Parathyroid adenoma (tissue), 2 donors: ENCODE results near the gene LHFPL6.

Experiments used
- H2AFZ ChIP-seq: fragments of 300-600 bp; sonication (generic); one replicate; pipeline ENCODE4 v1.7.0; 2017; ENCODE audit warnings: antibody characterized with exemption, mild to moderate bottlenecking
- H3K27ac ChIP-seq: fragments of 300-600 bp; sonication (generic); one replicate; pipeline ENCODE4 v1.7.0; 2017
- H3K27me3 ChIP-seq: fragments of 300-600 bp; sonication (generic); one replicate; pipeline ENCODE4 v1.7.0; 2017; ENCODE audit warnings: low read length; ENCODE audit not compliant: control insufficient read depth, insufficient read depth
- H3K36me3 ChIP-seq: fragments of 300-600 bp; sonication (generic); one replicate; pipeline ENCODE4 v1.7.0; 2017; ENCODE audit warnings: low read length; ENCODE audit not compliant: control insufficient read depth, insufficient read depth
- H3K4me1 ChIP-seq: fragments of 300-600 bp; sonication (generic); one replicate; pipeline ENCODE4 v1.7.0; 2017; ENCODE audit warnings: control low read depth
- H3K4me2 ChIP-seq: fragments of 300-600 bp; sonication (generic); one replicate; pipeline ENCODE4 v1.7.0; 2017; ENCODE audit warnings: low read length
- H3K4me3 ChIP-seq: fragments of 300-600 bp; sonication (generic); one replicate; pipeline ENCODE4 v1.7.0; 2017; ENCODE audit warnings: low read depth, low read length
- H3K79me2 ChIP-seq: fragments of 300-600 bp; sonication (generic); one replicate; pipeline ENCODE4 v1.7.0; 2017; ENCODE audit warnings: control low read depth
- H3K9ac ChIP-seq: fragments of 300-600 bp; sonication (generic); one replicate; pipeline ENCODE4 v1.7.0; 2017; ENCODE audit warnings: mild to moderate bottlenecking
- H3K9me3 ChIP-seq: fragments of 300-600 bp; sonication (generic); one replicate; pipeline ENCODE4 v1.7.0; 2017; ENCODE audit warnings: low read length; ENCODE audit not compliant: control insufficient read depth
- CTCF ChIP-seq: fragments of 300-600 bp; sonication (generic); IDR thresholded peaks from one replicate; pipeline ENCODE4 v1.7.0; 2017; ENCODE audit warnings: antibody characterized with exemption, mild to moderate bottlenecking
- donor health status: primary hyperparathyroidism.

Gene LHFPL6

GRCh38 chr13:39376076-39376475, 226.9 kb downstream of the LHFPL6 start:
- H3K27ac ChIP-seq: no peak overlapping the region

GRCh38 chr13:39375601-39376000, 227.4 kb downstream of the LHFPL6 start:
- Histone ChIP-seq H3K79me2 (no peaks in the 10 kb centered on the region), H3K27ac (no peak overlapping the region), H3K36me3 (no peaks in the 10 kb centered on the region), H3K9ac (no peak overlapping the region), H2AFZ (no peak overlapping the region), H3K4me1 (peaks cover 3% of the 10 kb centered on the region), H3K4me2 (no peak overlapping the region), H3K4me3 (no peak overlapping the region), H3K9me3 (no peaks in the 10 kb centered on the region), H3K27me3 (no peaks in the 10 kb centered on the region)
- TF ChIP-seq CTCF: no peak

More at GRCh38 chr13:39376076-39376475, 226.9 kb downstream of the LHFPL6 start:
- Histone ChIP-seq H3K36me3 (no peaks in the 10 kb centered on the region), H3K79me2 (no peaks in the 10 kb centered on the region), H3K4me1 (peaks cover 3% of the 10 kb centered on the region), H3K27me3 (no peaks in the 10 kb centered on the region), H3K4me3 (no peak overlapping the region), H3K4me2 (no peak overlapping the region), H3K9me3 (no peaks in the 10 kb centered on the region), H3K9ac (no peak overlapping the region), H2AFZ (no peak overlapping the region)
- no peak for TF ChIP-seq CTCF

- TF ChIP-seq CTCF: no peak
- no peaks in the 10 kb centered on the region for H3K79me2 ChIP-seq
Measured at GRCh38 chr13:39374741-39375189, 228.2 kb downstream of the LHFPL6 start.

GRCh38 chr13:39373145-39373544, 229.8 kb downstream of the LHFPL6 start:
- no peak overlapping the region for H3K4me2 ChIP-seq
- no peaks in the 10 kb centered on the region for H3K79me2 ChIP-seq
- no peaks in the 10 kb centered on the region for H3K9me3 ChIP-seq
- no peak overlapping the region for H3K4me3 ChIP-seq
- H2AFZ ChIP-seq: no peak overlapping the region
- peaks cover 2% of the 10 kb centered on the region for H3K4me1 ChIP-seq
- H3K27me3 ChIP-seq: no peaks in the 10 kb centered on the region
- H3K36me3 ChIP-seq: no peaks in the 10 kb centered on the region
- H3K27ac ChIP-seq: no peak overlapping the region
- no peak for TF ChIP-seq CTCF
- H3K9ac ChIP-seq: no peak overlapping the region

More at GRCh38 chr13:39374741-39375189, 228.2 kb downstream of the LHFPL6 start:
- no peak overlapping the region for H2AFZ ChIP-seq
- no peak overlapping the region for H3K4me2 ChIP-seq
- no peak overlapping the region for H3K27ac ChIP-seq
- H3K27me3 ChIP-seq: no peaks in the 10 kb centered on the region
- no peaks in the 10 kb centered on the region for H3K9me3 ChIP-seq
- H3K4me3 ChIP-seq: no peak overlapping the region
- peaks cover 3% of the 10 kb centered on the region for H3K4me1 ChIP-seq
- H3K36me3 ChIP-seq: no peaks in the 10 kb centered on the region
- H3K9ac ChIP-seq: no peak overlapping the region

- no peak for TF ChIP-seq CTCF
- no peaks in the 10 kb centered on the region for H3K27me3 ChIP-seq
- no peak overlapping the region for H3K4me2 ChIP-seq
- H3K4me1 ChIP-seq: no peaks in the 10 kb centered on the region
- H2AFZ ChIP-seq: no peak overlapping the region
- no peaks in the 10 kb centered on the region for H3K79me2 ChIP-seq
- H3K36me3 ChIP-seq: no peaks in the 10 kb centered on the region
- H3K4me3 ChIP-seq: no peak overlapping the region
- H3K9me3 ChIP-seq: no peaks in the 10 kb centered on the region
- H3K27ac ChIP-seq: no peak overlapping the region
- H3K9ac ChIP-seq: no peak overlapping the region
Measured at GRCh38 chr13:39371706-39372105, 231.3 kb downstream of the LHFPL6 start.
